GM19239 (cell line): ENCODE measurements around the gene TEAD2.

ENCODE experiments used
- DNase-seq: peaks from one replicate; pipeline ENCODE4 v3.0.0; 2011; ENCODE audit warnings: low spot score; ENCODE audit not compliant: insufficient read length
- FAIRE-seq: peaks from 2 replicates; lab custom pipeline; 2011; peaks lifted over from hg19 to GRCh38; lab: Jason Lieb, UNC

Gene TEAD2

DNA sequence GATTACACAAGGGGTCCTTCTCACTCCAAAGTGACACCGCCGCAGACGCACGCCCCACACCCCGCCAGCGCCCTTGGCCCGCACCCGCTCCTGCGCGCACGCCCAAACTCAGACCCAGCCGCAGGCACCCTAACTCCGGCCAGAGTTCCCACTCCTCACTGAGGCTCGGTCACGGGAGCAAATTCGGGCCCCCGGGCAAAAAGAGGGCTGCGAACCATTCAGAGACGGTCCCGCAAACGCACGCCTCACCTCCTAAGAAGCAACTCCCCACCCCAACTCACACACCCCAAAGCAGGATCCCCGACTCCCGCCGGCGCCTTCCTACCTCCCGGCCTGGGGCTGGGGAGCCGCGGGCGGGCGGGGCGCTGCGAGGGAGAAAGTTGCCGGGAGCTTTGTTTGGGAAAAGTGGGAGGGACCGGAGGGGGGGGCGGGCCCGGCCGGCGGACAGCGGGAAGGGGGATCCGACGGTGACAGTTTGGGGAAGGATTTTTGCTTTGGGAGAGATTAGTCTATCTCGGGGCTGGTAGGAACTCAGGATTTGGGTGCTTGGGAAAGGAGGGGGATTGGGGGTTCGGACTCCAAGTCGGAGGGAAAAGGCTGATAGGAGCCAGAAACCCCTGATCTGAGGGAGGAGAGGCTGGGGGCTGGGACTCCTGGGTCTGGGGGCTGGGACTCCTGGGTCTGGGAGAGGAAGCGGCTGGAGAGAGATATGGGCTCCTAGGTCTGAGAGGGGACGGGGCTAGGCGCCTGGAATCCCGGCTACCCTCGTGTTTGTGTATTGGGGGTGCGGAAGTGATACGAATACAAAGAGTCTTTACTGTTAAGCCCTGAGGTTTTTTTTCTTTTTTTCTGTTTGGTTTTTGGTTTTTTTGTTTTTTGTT is at the start of gene TEAD2:
TEAD2 (minus strand) TSS at position 369 of the 881 bp plus-strand sequence. CDS start 2,341 bp downstream, outside the sequence.
- FAIRE-seq (no peak), DNase-seq (no peak)

DNA sequence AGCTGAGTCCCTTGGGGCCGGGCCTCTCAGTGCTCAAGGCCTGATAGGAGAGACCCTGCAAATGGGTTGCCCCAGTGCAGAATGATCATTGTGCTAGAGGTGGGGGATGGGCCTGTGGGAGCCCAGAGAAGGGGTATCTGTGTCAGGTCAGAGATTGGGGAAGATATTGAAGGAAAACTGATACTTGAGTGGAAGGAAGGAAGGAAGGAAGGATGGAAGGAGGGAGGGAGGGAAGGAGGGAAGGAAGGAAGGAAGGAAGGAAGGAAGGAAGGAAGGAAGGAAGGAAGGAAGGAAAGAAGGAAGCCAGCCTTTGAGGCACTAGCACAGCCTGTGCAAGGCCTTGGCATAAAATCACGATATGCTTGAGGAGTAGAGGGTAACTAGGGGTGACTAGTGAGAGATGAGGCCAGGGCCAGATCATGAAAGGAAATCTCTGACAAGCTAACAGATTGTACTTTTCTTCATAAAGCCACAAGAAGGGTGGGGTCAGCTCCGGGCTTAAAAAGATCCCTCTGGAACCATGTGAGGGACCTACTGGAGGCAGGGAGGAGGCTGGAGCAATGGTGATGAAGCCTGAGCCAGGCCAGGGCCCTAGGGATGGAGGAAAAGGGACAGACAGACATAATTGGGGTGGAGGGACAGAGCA is 49.6 kb upstream of the TEAD2 start:
- FAIRE-seq: no peak
- DNase-seq: no peak

DNA sequence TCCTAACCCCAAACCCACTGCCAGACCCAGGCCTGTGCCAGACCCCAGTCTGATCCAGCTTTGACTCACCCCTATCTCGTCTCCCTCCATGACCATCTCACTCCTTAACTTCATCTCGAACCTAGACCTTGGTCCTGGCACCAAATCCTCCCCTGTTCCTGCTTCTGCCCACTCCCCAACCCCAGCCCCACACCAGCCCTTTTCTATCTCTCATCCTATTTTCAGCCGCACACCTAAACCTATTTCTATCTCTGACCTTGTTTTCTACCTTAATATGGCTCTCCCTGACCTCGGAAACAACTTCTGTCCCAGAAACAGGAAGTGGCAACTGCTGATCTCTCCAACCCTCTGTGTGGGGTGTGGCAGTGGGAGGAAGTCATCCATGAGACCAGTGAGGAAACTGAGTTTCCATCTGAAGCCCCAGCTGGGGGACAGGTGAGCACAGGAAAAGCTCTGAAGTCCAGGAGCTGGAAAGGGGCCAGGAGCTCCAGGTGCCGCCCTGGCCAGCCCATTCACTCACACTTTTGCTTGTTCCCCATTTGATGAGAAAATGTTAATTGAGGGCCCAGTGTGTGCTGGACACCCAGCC is 47.3 kb upstream of the TEAD2 start:
- DNase-seq (no peak), FAIRE-seq (peak; percentile 90)

GRCh38 chr19:49408816-49409440 is 46.7 kb upstream of the TEAD2 start:
- no peak for DNase-seq
- FAIRE-seq: no peak

- no peak for FAIRE-seq
- DNase-seq: no peak
Measured at GRCh38 chr19:49407482-49408015, 45.3 kb upstream of the TEAD2 start.

- DNase-seq (no peak), FAIRE-seq (no peak)
Measured at GRCh38 chr19:49407079-49407478, 44.9 kb upstream of the TEAD2 start.

DNA sequence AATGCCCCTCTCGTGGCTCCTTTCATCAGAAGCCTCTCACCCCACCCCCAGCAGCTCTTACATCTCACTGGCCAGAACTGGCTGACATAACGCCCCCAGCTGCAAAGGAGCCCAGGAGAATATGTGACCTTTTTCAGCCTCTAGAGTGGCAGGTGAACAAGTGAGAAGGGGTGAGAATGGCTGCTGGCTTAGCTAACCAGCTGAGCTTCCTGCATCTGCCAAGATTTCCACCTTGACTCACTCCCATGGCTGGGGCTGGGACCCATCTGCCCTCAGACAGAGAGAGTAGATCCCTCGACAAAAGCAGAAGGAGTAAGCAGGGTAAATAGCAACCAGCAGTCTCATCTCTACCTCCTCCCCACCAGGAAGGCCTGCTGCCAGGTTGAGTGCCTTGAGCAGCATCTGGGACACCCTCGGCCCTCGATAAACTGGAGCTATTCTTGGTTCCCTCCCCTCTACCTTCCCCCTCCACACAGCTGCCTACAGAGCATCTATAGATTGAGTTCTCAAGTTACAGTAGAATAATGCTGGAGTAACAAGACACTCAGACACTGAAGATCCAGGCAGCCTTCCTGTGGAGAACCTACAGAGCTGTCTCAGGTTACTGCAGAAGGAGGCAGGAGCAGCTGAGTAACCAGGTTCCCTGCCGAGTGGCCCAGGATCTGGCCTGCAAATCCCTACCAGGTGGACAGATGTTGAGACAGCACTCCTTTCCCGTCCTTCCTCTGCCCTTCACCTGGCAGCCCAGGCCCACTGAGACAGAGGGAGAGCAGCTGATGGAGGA is 41.4 kb upstream of the TEAD2 start:
- no peak for FAIRE-seq
- no peak for DNase-seq

DNA sequence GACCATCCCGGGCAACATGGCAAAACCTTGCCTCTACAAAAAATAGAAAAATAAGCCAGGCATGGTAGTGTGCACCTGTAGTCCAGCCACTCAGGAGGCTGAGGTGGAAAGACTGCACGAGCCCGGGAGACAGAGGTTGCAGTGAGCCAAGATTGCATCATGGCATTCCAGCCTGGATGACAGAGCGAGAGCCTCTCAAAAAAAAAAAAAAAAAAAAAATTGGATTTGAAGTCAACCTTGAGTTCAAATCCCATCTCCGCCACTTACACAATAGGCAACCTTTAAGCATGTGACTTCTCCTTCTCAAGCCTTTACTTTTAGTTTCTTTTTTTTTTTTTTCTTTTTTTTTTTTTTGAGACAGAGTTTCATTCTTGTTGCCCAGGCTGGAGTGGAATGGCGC is 37.8 kb upstream of the TEAD2 start:
- DNase-seq: no peak
- FAIRE-seq: no peak

DNA sequence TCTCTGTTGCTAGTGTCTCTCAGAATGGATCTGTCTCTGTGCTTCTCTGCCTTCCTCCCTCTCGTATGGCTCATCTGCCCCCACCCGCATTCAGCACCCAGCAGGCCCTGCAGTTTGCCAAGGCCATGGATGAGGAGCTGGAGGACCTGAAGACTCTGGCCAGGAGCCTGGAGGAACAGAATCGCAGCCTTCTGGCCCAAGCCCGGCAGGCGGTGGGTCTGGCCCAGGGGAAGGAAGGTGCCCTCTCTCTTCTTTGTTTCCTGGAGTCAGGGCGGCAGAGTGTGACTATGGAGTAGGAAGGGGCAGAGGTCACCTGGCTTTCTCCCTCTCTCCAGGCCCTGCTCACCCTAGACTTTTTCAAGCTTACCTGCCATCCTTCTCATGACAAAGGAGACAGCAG is 36.7 kb upstream of the TEAD2 start:
- no peak for FAIRE-seq
- DNase-seq: no peak

GRCh38 chr19:49398001-49398615 is 35.9 kb upstream of the TEAD2 start:
- no peak for FAIRE-seq
- DNase-seq: no peak

- FAIRE-seq (no peak), DNase-seq (no peak)
Measured at GRCh38 chr19:49396738-49397505, 34.7 kb upstream of the TEAD2 start.

DNA sequence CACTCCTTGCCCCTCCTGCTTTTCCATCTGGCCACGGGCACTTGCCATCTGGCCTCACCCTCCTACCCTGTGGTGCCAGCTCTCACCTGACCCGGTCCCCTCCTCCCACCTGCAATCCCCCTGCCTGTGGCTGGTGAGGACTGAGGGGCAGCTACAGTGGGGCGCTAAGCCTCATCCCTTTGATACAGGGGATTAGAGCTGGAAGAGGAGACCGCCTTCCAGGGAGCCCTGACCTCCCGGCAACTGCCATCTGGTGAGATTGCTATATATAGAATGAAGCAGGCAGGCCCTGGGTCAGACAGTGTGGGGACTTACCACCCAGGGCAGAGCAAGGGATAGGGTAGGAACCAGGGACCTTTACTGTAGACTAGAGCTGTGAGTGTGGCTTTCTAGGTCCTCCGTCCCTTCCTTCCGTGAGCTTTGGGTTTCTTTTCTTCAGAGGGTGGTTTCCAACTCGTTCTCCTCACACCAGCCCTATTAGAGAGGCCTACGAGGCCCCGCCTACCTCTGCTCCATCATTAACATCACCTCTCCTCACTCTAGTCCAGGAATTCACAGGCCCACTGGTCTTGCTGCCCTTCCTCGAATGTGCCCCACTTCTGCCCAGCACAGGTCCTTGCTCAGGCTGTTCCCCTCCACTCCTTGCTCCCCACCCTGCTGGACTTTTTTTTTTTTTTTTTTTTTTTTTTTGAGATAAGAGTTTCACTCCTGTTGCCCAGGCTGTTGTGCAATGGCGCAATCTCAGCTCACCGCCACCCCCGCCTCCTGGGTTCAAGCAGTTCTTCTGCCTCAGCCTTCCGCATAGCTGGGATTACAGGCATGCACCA is 33.6 kb upstream of the TEAD2 start:
- FAIRE-seq (no peak), DNase-seq (no peak)

DNA sequence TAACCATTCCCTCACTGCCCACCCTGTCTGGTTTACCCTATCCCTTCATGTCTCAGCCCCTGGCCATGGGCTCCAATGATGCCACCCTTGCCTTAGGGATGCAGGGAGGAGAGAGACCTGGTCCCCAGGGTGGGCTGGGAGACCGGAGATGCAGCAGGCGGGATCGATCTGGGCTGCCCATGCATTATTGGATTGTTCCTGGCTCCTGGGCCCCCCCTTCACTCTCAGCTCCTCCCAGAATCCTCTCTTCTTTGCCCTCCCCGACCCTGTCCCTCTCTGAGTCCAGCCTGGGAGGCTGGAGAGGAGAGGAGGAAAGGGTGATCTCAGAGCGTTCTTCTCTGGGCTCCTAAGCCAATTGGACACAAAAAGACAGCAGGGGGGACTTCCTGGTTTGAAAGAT is 31.7 kb upstream of the TEAD2 start:
- FAIRE-seq (no peak), DNase-seq (no peak)

GRCh38 chr19:49391581-49392399 is 29.6 kb upstream of the TEAD2 start:
- FAIRE-seq (peak; percentile 95), DNase-seq (peak; percentile 87)

DNA sequence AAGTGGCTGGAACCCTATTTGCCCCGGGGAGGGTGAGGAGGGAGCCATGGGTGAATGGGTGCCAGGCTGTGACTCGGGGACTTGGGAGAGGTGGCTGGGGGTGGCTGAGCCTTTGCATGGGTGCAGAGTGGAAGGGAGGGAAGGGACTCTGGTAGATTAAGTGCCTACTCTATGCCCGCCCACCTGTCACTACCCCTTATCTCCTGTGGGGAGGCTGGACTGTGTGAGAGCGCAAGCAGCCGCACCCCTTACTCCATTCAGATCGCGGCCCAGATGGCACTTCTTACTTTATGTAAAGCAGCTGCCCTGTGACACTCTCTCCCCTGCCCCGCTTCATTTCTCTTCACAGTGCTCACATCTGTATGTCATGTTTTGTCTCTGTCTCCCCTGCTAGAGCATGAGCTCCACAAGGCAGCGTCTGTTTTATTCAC is 28.7 kb upstream of the TEAD2 start:
- FAIRE-seq (no peak), DNase-seq (no peak)

- FAIRE-seq: no peak
Measured at GRCh38 chr19:49390131-49390928, 28.1 kb upstream of the TEAD2 start.

More at GRCh38 chr19:49390131-49390928, 28.1 kb upstream of the TEAD2 start:
- DNase-seq: no peak
